HFF-Myc (cell line): ENCODE measurements around the gene RARS2.

Experiments used
- DNase-seq: peaks from one replicate; pipeline ENCODE4 v3.0.0-alpha.2; 2011; ENCODE audit warnings: low read depth; ENCODE audit errors: extremely low read depth
- H3K4me3 ChIP-seq: replicated peaks from 2 replicates; pipeline ENCODE4 v1.5.1; 2011; ENCODE audit warnings: low read depth, mild to moderate bottlenecking, control low read depth, low read length
- TF ChIP-seq, protein P1 (sequence below): IDR thresholded peaks from 2 replicates; pipeline ENCODE4 v1.5.1; 2012; ENCODE audit warnings: mild to moderate bottlenecking, low read depth, low read length, control low read depth; ENCODE audit errors: missing control alignments

Gene RARS2, protein sequence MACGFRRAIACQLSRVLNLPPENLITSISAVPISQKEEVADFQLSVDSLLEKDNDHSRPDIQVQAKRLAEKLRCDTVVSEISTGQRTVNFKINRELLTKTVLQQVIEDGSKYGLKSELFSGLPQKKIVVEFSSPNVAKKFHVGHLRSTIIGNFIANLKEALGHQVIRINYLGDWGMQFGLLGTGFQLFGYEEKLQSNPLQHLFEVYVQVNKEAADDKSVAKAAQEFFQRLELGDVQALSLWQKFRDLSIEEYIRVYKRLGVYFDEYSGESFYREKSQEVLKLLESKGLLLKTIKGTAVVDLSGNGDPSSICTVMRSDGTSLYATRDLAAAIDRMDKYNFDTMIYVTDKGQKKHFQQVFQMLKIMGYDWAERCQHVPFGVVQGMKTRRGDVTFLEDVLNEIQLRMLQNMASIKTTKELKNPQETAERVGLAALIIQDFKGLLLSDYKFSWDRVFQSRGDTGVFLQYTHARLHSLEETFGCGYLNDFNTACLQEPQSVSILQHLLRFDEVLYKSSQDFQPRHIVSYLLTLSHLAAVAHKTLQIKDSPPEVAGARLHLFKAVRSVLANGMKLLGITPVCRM

DNA sequence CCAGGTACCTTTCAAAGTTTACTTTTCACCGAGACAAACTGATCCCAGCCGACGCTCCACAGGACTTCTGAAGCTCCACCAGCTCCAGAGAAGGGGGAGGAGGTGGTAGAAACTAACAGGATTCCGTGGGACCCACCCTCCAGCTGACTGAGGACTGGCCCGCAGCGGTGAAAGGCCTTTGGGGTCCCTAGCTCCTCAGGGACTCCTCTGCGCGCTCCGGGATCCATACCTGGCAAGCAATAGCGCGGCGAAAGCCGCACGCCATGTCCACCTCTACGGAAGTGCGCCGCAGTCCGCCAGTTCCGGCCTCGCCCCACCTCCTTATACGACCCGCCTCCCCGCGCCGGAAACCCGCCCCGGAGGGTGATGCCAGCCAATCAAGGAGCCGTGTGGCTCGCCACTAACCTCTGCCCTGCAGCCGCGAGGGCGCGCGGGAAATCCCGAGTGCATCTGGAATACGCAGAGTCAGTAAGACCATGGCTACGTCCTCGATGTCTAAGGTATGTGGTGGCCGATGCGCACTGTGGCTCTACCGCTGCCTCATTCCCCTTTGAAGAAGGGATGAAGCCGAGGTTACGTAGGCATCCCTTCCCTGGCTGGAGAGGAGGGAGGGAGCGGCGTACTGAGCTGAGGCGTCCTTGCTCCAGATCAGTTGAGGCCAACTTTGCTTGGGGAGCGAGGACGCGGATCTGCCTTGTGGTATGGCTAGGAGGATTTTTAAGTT is at the start of gene RARS2, which contains the start of gene ORC3:
RARS2 (minus strand) TSS at position 295 of the 724 bp plus-strand sequence; CDS start at position 265, 30 bp downstream.
ORC3 (plus strand) TSS at position 443 of the 724 bp plus-strand sequence; CDS start at position 477, 34 bp downstream.
- TF ChIP-seq, protein P1, sequence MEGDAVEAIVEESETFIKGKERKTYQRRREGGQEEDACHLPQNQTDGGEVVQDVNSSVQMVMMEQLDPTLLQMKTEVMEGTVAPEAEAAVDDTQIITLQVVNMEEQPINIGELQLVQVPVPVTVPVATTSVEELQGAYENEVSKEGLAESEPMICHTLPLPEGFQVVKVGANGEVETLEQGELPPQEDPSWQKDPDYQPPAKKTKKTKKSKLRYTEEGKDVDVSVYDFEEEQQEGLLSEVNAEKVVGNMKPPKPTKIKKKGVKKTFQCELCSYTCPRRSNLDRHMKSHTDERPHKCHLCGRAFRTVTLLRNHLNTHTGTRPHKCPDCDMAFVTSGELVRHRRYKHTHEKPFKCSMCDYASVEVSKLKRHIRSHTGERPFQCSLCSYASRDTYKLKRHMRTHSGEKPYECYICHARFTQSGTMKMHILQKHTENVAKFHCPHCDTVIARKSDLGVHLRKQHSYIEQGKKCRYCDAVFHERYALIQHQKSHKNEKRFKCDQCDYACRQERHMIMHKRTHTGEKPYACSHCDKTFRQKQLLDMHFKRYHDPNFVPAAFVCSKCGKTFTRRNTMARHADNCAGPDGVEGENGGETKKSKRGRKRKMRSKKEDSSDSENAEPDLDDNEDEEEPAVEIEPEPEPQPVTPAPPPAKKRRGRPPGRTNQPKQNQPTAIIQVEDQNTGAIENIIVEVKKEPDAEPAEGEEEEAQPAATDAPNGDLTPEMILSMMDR: no peak
- peak within 1 kb of the TSS; percentile 94 for H3K4me3 ChIP-seq
- peak; percentile 80 for DNase-seq

GRCh38 chr6:87639373-87639772 is 49.6 kb upstream of the RARS2 start:
- H3K4me3 ChIP-seq: no peak overlapping the region
- TF ChIP-seq, protein P1: no peak
- no peak for DNase-seq

DNA sequence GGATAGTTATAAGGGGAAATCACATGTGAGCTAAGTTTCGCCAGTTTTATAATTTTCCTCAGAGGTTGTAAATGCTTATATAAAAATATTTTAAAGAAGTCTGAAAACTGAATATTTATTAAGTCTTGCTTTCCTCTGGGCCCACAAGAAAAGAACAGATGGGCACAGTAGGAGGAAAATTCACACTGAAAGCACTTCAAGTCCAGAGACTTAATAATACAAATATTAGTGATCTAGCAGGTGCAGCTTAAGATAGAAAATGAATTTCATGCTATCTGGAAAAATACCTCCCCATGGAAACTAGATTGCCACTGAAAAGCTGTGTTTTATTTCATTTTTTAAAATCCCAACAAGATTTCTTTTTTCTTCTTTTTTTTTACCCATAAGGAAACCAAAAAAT is 47.3 kb upstream of the RARS2 start:
- DNase-seq: no peak
- TF ChIP-seq, protein P1: no peak
- H3K4me3 ChIP-seq: no peak overlapping the region

DNA sequence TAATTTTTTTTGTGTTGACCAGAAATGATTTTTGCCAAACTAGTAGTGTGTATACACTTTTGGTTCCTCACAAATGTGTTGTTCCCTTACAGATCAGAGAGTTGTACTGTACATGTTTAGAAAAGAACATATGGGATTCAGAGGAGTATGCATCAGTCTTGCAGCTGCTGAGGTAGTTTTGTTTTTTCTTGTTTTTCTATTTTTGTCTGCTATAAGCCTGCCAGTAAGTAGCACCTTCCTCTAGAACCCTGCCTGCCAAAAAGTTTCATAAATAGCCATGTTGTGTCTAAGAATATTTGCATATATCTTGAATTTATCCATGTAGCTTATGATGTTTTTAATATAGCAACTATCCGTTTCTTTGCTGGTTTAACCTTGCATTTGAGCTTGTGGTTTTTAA is 46.5 kb upstream of the RARS2 start:
- H3K4me3 ChIP-seq: no peak overlapping the region
- TF ChIP-seq, protein P1: no peak
- no peak for DNase-seq

DNA sequence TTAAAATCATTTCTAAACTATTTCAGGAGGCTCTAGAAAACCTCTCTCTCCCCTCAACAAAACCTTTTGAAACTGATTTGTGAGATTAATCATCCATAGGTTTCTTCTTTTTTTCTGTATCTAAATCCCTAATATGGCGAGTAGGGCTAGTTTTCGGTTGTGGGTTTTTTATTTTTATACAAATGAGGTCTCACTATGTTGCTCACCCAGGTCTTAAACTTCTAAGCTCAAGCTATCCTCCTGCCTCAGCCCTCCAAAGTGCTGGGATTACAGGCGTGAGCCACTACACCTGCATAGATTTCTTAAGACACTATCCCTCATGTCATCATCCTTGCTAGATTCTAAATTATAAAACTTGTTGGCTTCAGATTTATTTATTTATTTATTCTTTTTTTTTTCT is 44.1 kb upstream of the RARS2 start:
- TF ChIP-seq, protein P1: no peak
- no peak for DNase-seq
- no peak overlapping the region for H3K4me3 ChIP-seq

DNA sequence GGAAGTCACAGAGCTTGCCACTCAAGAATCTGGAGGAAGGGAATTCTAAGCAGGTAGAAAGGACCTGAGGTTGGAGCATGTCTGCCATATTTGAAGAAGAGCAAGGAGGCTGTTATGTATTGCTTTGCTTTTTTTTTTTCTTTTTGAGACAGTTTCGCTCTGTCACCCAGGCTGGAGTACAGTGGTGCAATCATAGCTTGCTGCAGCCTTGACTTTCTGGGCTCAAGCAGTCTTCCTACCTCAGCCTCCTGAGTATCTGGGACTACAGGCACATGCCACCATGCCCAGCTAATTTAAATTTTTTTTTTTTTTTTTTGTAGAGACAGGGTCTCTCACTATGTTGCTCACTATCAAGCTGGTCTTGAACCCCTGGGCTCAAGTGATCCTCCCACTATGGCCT is 41.0 kb upstream of the RARS2 start:
- DNase-seq: no peak
- no peak overlapping the region for H3K4me3 ChIP-seq
- TF ChIP-seq, protein P1: no peak
